Measurements from ENCODE around the gene PPP2R3C.
A peak's percentile ranks its signal among the peaks of the same experiment; 100 is the strongest.

PPP2R3C gene

DNA sequence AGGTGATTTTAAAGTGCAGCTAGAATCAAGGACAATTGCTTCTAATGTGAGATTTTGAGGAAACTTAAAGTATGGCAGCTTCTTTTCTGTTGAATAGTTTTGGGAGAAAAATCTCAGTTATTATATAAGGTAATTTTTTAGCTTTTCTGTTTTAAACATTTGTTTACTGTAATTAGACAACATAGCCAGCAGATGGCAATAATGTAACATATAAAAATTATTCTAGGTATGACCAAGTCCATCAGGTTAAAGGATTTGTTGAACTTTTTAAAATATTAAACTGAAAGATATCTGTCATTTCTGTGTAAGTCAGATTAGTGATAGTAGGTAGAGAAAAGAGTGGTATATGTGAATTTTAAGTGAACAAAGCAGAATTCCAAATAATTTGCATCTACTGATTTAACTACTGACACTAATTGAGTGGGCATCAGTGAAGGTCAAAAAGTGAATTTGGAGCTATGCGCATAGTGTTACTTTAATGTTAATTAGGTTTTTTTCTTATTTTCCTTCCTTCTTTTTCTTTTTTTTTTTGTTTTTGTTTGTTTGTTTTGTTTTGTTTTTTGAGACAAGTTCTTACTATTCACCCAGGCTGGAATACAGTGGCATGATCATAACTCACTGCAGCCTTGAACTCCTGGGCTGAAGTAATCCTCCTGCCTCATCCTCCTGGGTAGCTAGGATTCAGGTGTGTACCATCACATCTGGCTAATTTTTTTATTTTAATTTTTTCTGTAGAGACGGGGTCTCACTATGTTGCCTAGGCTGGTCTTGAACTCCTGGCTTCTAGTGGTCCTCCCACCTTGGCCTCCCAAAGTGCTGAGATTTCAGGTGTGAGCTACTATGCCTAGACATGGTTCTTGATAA lies 19.2 kb upstream of the PPP2R3C start:
- WGBS (ENCODE audit: extremely low coverage, insufficient coverage, low lambda C conversion rate), result no CpG with 5 or more reads among the region's 2 CpGs
- Histone ChIP-seq H4K5ac (ENCODE audit: low read length) (no peak overlapping the region), H3K23ac (ENCODE audit: low read length) (no peak overlapping the region)

DNA sequence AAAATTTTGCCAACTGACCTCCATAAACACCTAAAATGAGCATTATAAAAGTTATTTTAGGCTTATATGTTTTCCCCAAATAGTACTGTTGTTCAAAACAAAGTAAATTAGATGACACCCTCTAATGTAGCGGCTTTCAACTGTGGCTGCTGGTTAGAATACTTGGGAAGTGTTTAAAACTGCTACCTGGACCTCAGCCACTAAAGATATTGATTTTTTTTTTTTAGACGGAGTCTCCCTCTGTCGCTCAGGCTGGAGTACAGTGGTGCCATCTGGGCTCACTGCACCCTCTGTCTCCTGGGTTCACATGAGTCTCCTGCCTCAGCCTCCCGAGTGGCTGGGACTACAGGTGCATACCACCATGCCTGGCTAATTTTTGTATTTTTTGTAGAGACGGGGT lies 16.8 kb upstream of the PPP2R3C start:
- Histone ChIP-seq H3K56ac (ENCODE audit: low read length) (no peak overlapping the region), H2BK120ac (ENCODE audit: low read depth, low read length) (no peak overlapping the region), H3K4me1 (ENCODE audit: control insufficient read depth, low read depth, low read length) (no peaks in the 10 kb centered on the region), H3K4me3 (ENCODE audit: low read length) (no peak overlapping the region), H3K23ac (ENCODE audit: low read length) (no peak overlapping the region), H3K27me3 (ENCODE audit: insufficient read depth, low read length, poor library complexity) (no peaks in the 10 kb centered on the region), H3K36me3 (ENCODE audit: control insufficient read depth, insufficient read depth, low read length) (no peaks in the 10 kb centered on the region), H3K79me2 (ENCODE audit: control insufficient read depth, insufficient read depth, low read length) (no peaks in the 10 kb centered on the region), H3K27ac (ENCODE audit: low read depth, low read length) (no peak overlapping the region), H2AK5ac (ENCODE audit: low read length) (no peak overlapping the region), H3K4ac (ENCODE audit: low read depth, low read length) (no peak overlapping the region), H3K18ac (ENCODE audit: low read length) (no peak overlapping the region), H2BK5ac (ENCODE audit: low read length) (no peak overlapping the region), H3K79me1 (ENCODE audit: low read length) (no peaks in the 10 kb centered on the region), H4K8ac (ENCODE audit: low read depth, low read length) (no peak overlapping the region), H4K5ac (ENCODE audit: low read length) (no peak overlapping the region), H2BK15ac (replicated peaks; ENCODE audit: low read depth) (no peak overlapping the region), H3K9ac (ENCODE audit: low read length) (no peak overlapping the region), H3K4me2 (ENCODE audit: low read length) (no peak overlapping the region)
- WGBS (ENCODE audit: extremely low coverage, insufficient coverage, low lambda C conversion rate), result no CpG with 5 or more reads among the region's 5 CpGs
- no peak for DNase-seq

More for the DNA sequence above, 19.2 kb upstream of the PPP2R3C start:
- H3K4ac ChIP-seq (ENCODE audit: low read depth, low read length), result no peak overlapping the region
- no peak overlapping the region for H2BK15ac ChIP-seq (replicated peaks; ENCODE audit: low read depth)
- no peak overlapping the region for H4K8ac ChIP-seq (ENCODE audit: low read depth, low read length)
- H3K36me3 ChIP-seq (ENCODE audit: control insufficient read depth, insufficient read depth, low read length), result no peaks in the 10 kb centered on the region
- H3K27ac ChIP-seq (ENCODE audit: low read depth, low read length), result no peak overlapping the region
- no peaks in the 10 kb centered on the region for H3K79me1 ChIP-seq (ENCODE audit: low read length)
- H3K4me2 ChIP-seq (ENCODE audit: low read length), result no peak overlapping the region
- H3K4me3 ChIP-seq (ENCODE audit: low read length), result no peak overlapping the region
- H3K18ac ChIP-seq (ENCODE audit: low read length), result no peak overlapping the region
- H2AK5ac ChIP-seq (ENCODE audit: low read length), result no peak overlapping the region
- H3K79me2 ChIP-seq (ENCODE audit: control insufficient read depth, insufficient read depth, low read length), result no peaks in the 10 kb centered on the region
- no peaks in the 10 kb centered on the region for H3K27me3 ChIP-seq (ENCODE audit: insufficient read depth, low read length, poor library complexity)
- H3K9ac ChIP-seq (ENCODE audit: low read length), result no peak overlapping the region
- peak; percentile 13 for DNase-seq
- H3K4me1 ChIP-seq (ENCODE audit: control insufficient read depth, low read depth, low read length), result no peaks in the 10 kb centered on the region
- H2BK5ac ChIP-seq (ENCODE audit: low read length), result no peak overlapping the region
- no peak overlapping the region for H3K56ac ChIP-seq (ENCODE audit: low read length)
- no peak overlapping the region for H2BK120ac ChIP-seq (ENCODE audit: low read depth, low read length)

DNA sequence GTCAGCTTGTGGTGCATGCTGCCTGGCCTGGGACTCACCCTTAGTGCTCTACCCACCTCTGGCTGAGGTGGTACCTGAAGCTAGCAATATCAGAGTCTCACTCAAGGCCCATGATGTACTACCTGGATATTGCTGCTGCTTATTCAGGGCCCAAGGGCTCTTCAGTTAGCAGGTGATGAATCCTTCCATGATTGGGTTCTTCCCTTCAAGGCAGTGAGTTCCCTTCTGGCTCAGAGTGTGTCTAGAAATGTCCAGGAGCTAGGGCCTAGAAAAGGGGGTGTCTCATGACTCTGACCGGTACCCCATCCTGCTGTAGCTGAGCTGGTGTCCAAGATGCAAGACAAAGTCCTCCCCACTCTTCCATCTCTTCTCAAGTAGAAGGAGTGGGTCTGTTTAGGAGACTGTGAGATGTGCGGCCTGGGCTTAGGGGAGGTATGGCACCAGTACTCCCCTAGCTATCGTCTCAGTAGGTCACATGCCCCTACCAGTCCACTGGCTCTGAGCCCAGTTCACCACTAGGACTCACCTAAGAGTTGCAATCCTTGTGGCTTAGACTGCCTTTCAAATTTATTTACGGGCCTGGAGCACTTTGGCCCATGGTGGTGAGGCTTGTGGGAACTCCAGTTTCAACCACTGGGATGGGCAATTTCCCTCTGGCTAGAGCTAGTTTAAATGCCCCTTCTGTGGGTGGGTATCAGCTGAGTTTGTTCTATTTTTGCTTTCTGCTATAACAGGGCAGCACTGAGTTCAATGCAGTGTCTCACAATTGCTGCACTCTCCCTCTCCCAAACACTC lies 12.7 kb upstream of the PPP2R3C start:
- no peak overlapping the region for H2BK5ac ChIP-seq (ENCODE audit: low read length)
- no peaks in the 10 kb centered on the region for H3K79me1 ChIP-seq (ENCODE audit: low read length)
- no peak overlapping the region for H3K4ac ChIP-seq (ENCODE audit: low read depth, low read length)
- H3K9ac ChIP-seq (ENCODE audit: low read length), result no peak overlapping the region
- no peak for DNase-seq
- WGBS (ENCODE audit: extremely low coverage, insufficient coverage, low lambda C conversion rate), result no CpG with 5 or more reads among the region's 4 CpGs
- H3K4me1 ChIP-seq (ENCODE audit: control insufficient read depth, low read depth, low read length), result no peaks in the 10 kb centered on the region
- no peak overlapping the region for H2BK120ac ChIP-seq (ENCODE audit: low read depth, low read length)
- no peak overlapping the region for H3K4me2 ChIP-seq (ENCODE audit: low read length)
- no peaks in the 10 kb centered on the region for H3K79me2 ChIP-seq (ENCODE audit: control insufficient read depth, insufficient read depth, low read length)
- H2BK15ac ChIP-seq (replicated peaks; ENCODE audit: low read depth), result no peak overlapping the region
- no peaks in the 10 kb centered on the region for H3K36me3 ChIP-seq (ENCODE audit: control insufficient read depth, insufficient read depth, low read length)
- no peak overlapping the region for H3K4me3 ChIP-seq (ENCODE audit: low read length)
- H4K5ac ChIP-seq (ENCODE audit: low read length), result no peak overlapping the region
- no peak overlapping the region for H3K18ac ChIP-seq (ENCODE audit: low read length)
- H3K23ac ChIP-seq (ENCODE audit: low read length), result no peak overlapping the region
- H3K27ac ChIP-seq (ENCODE audit: low read depth, low read length), result no peak overlapping the region
- H3K27me3 ChIP-seq (ENCODE audit: insufficient read depth, low read length, poor library complexity), result no peaks in the 10 kb centered on the region
- H2AK5ac ChIP-seq (ENCODE audit: low read length), result no peak overlapping the region
- H4K8ac ChIP-seq (ENCODE audit: low read depth, low read length), result no peak overlapping the region
- H3K56ac ChIP-seq (ENCODE audit: low read length), result no peak overlapping the region

DNA sequence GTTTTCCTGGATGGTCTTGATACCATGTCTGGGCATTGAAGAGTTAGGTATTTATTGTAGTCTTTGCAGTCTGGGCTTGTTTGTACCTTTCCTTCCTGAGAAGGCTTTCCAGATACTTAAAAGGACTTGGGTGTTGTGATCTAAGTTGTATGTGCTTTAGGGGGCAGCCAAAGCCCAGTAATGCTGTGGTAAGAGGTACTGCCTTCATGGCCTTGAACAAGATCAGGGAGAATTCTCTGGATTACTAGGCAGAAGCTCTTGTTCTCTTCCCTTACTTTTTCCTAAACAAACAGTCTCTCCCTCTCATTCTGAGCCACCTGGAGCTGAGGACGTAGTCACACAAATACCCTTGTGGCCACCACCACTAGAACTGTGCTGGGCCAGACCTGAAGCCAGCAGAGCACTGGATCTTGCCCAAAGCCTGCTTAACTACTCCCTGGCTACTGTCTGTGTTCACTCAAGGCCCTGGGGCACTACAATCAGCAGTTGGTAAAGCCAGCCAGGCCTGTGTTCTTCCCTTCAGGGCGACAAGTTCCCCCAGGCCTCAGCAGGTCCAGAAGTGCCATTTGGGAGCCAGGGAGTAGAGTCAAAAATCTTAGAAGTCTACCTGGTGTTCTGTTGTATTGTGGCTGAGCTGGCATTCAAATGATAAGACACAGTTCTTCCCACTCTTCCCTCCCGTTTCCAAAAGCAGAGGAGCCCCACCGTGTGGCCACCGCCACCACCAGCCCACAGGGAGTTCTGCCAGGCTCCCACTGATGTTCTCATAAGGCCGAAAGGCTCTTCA lies 11.9 kb upstream of the PPP2R3C start:
- no peak overlapping the region for H3K4me3 ChIP-seq (ENCODE audit: low read length)
- H2AK5ac ChIP-seq (ENCODE audit: low read length), result no peak overlapping the region
- no peak overlapping the region for H3K56ac ChIP-seq (ENCODE audit: low read length)
- H3K36me3 ChIP-seq (ENCODE audit: control insufficient read depth, insufficient read depth, low read length), result no peaks in the 10 kb centered on the region
- no peak overlapping the region for H4K8ac ChIP-seq (ENCODE audit: low read depth, low read length)
- no CpG with 5 or more reads among the region's 6 CpGs for WGBS (ENCODE audit: extremely low coverage, insufficient coverage, low lambda C conversion rate)
- H2BK15ac ChIP-seq (replicated peaks; ENCODE audit: low read depth), result no peak overlapping the region
- DNase-seq, result peak; percentile 7
- no peak overlapping the region for H2BK120ac ChIP-seq (ENCODE audit: low read depth, low read length)
- no peaks in the 10 kb centered on the region for H3K79me1 ChIP-seq (ENCODE audit: low read length)
- no peak overlapping the region for H3K4me2 ChIP-seq (ENCODE audit: low read length)
- no peak overlapping the region for H4K5ac ChIP-seq (ENCODE audit: low read length)
- no peak overlapping the region for H3K9ac ChIP-seq (ENCODE audit: low read length)
- H3K4me1 ChIP-seq (ENCODE audit: control insufficient read depth, low read depth, low read length), result no peaks in the 10 kb centered on the region
- no peak overlapping the region for H3K23ac ChIP-seq (ENCODE audit: low read length)
- no peak overlapping the region for H3K18ac ChIP-seq (ENCODE audit: low read length)
- no peak overlapping the region for H3K27ac ChIP-seq (ENCODE audit: low read depth, low read length)
- no peak overlapping the region for H3K4ac ChIP-seq (ENCODE audit: low read depth, low read length)
- H3K27me3 ChIP-seq (ENCODE audit: insufficient read depth, low read length, poor library complexity), result no peaks in the 10 kb centered on the region
- no peak overlapping the region for H2BK5ac ChIP-seq (ENCODE audit: low read length)
- no peaks in the 10 kb centered on the region for H3K79me2 ChIP-seq (ENCODE audit: control insufficient read depth, insufficient read depth, low read length)

DNA sequence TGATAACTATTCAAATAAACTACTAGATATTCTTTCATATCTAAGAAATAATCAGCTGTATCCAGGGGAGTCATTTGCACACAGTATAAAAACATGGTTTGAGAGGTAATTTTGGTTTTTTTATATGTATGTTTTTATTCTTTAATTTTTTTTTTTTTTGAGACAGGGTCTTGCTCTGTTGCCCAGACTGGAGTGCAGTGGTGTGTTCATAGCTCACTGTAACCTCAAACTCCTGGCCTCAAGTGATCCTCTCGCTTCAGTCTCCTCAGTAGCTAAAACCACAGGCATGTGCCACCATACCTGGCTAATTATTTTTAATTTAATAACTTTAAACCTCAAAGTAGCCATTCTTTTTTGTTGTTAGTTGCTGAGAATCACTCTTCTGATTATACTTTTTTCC lies 2.3 kb upstream of the PPP2R3C start:
- H3K23ac ChIP-seq (ENCODE audit: low read length), result no peak overlapping the region
- H3K36me3 ChIP-seq (ENCODE audit: control insufficient read depth, insufficient read depth, low read length), result no peaks in the 10 kb centered on the region
- no peaks in the 10 kb centered on the region for H3K79me2 ChIP-seq (ENCODE audit: control insufficient read depth, insufficient read depth, low read length)
- H3K4me3 ChIP-seq (ENCODE audit: low read length), result no peak overlapping the region
- H3K79me1 ChIP-seq (ENCODE audit: low read length), result peaks cover 2% of the 10 kb centered on the region
- no peak overlapping the region for H3K4ac ChIP-seq (ENCODE audit: low read depth, low read length)
- no peak for DNase-seq
- H3K9ac ChIP-seq (ENCODE audit: low read length), result no peak overlapping the region
- H3K27me3 ChIP-seq (ENCODE audit: insufficient read depth, low read length, poor library complexity), result no peaks in the 10 kb centered on the region
- H3K4me1 ChIP-seq (ENCODE audit: control insufficient read depth, low read depth, low read length), result peaks cover 1% of the 10 kb centered on the region
- H2BK5ac ChIP-seq (ENCODE audit: low read length), result no peak overlapping the region
- no peak overlapping the region for H3K56ac ChIP-seq (ENCODE audit: low read length)
- H4K5ac ChIP-seq (ENCODE audit: low read length), result no peak overlapping the region
- WGBS (ENCODE audit: extremely low coverage, insufficient coverage, low lambda C conversion rate), result no CpG with 5 or more reads among the region's 1 CpG
- H2BK120ac ChIP-seq (ENCODE audit: low read depth, low read length), result no peak overlapping the region
- H4K8ac ChIP-seq (ENCODE audit: low read depth, low read length), result no peak overlapping the region
- H3K18ac ChIP-seq (ENCODE audit: low read length), result no peak overlapping the region
- no peak overlapping the region for H2BK15ac ChIP-seq (replicated peaks; ENCODE audit: low read depth)
- H2AK5ac ChIP-seq (ENCODE audit: low read length), result no peak overlapping the region
- no peak overlapping the region for H3K27ac ChIP-seq (ENCODE audit: low read depth, low read length)
- no peak overlapping the region for H3K4me2 ChIP-seq (ENCODE audit: low read length)

All from mesendoderm (in vitro differentiated cells).